Activated CD8-positive, alpha-beta T cell treated with anti-CD3 and anti-CD28 coated beads for 36 hours (primary cell): Measurements from ENCODE around the gene TRHDE. TPM values are rescaled to one million over a fixed set of nuclear protein-coding genes. Genes with fewer than 3 reads are reported as not detected.

Experiments used
- ATAC-seq: fragments of 200-7000 bp; cut with Tn5 transposase; one replicate; pipeline ENCODE4 v1.10.0; 2021; ENCODE audit warnings: mild to moderate bottlenecking, moderate library complexity
- CTCF ChIA-PET: fragments of 350-600 bp; sonication (Branson Sonifier 250); formaldehyde crosslinking; loops from one replicate; lab custom pipeline; 2021; ENCODE audit warnings: antibody characterized with exemption; lab: Charles Lee
- POLR2A ChIA-PET: fragments of 350-600 bp; sonication (Branson Sonifier 250); formaldehyde crosslinking; loops from one replicate; lab custom pipeline; 2021; ENCODE audit warnings: antibody characterized with exemption; lab: Charles Lee
- DNase-seq: peaks from one replicate; pipeline ENCODE4 v3.0.0-alpha.2; 2020
- H3K27ac Mint-ChIP-seq: one replicate; pipeline ENCODE4 v1.8.0; 2021; ENCODE audit warnings: mild to moderate bottlenecking, mixed read lengths
- H3K27me3 Mint-ChIP-seq: one replicate; pipeline ENCODE4 v1.8.0; 2021; ENCODE audit warnings: mixed read lengths
- H3K36me3 Mint-ChIP-seq: one replicate; pipeline ENCODE4 v1.8.0; 2021; ENCODE audit warnings: low read depth, mixed read lengths
- H3K4me1 Mint-ChIP-seq: one replicate; pipeline ENCODE4 v1.8.0; 2021; ENCODE audit warnings: low read depth, mixed read lengths
- H3K4me3 Mint-ChIP-seq: one replicate; pipeline ENCODE4 v1.8.0; 2021; ENCODE audit warnings: mild to moderate bottlenecking, moderate library complexity, mixed read lengths
- H3K9me3 Mint-ChIP-seq: one replicate; pipeline ENCODE4 v1.8.0; 2021; ENCODE audit warnings: mixed read lengths
- CTCF ChIP-seq: fragments of 200-600 bp; IDR thresholded peaks from one replicate; pipeline ENCODE4 v1.8.0; 2022; ENCODE audit warnings: antibody characterized with exemption, mild to moderate bottlenecking
- intact Hi-C: fragments of 100-400 bp; cut with micrococcal nuclease; formaldehyde crosslinking; loops from one replicate; pipeline ENCODE4 v1.10.0; 2022
- total RNA-seq, 2 experiments: library from RNA; stranded (reverse); gene quantifications; one replicate each; pipeline ENCODE4 v1.2.3, GENCODE V29; 2021

Gene TRHDE
- total RNA-seq, result not detected

- Mint-ChIP-seq H3K4me3 (no peak within 1 kb of the TSS), H3K27ac (no peak within 1 kb of the TSS), H3K36me3 (no peaks in the 10 kb centered on the region), H3K27me3 (peaks cover 47% of the 10 kb centered on the region), H3K4me1 (peaks cover 4% of the 10 kb centered on the region), H3K9me3 (no peaks in the 10 kb centered on the region)
- ATAC-seq, result no peak
- no peak for DNase-seq
- no peak for TF ChIP-seq CTCF
- intact Hi-C loops, result loop anchor here (5.0 kb wide), 1 partner anchor 255 kb away; no protein-coding TSS in a partner anchor
- CTCF ChIA-PET, result no interaction called here
- POLR2A ChIA-PET, result no interaction called here
Observed at GRCh38 chr12:72272091-72272661, at the start of gene TRHDE. Gene TRHDE, plus strand, starts transcription at chr12:72272370. Its CDS starts 274 bp downstream, at chr12:72272644.

GRCh38 chr12:72226510-72226909 lies 45.7 kb upstream of the TRHDE start:
- DNase-seq, result no peak
- no peaks in the 10 kb centered on the region for H3K9me3 Mint-ChIP-seq
- no peak overlapping the region for H3K4me3 Mint-ChIP-seq
- no peaks in the 10 kb centered on the region for H3K36me3 Mint-ChIP-seq
- no peak for ATAC-seq
- no peaks in the 10 kb centered on the region for H3K27me3 Mint-ChIP-seq
- ChIA-PET CTCF (no interaction called here), POLR2A (no interaction called here)
- no peak for TF ChIP-seq CTCF
- no peak overlapping the region for H3K27ac Mint-ChIP-seq
- H3K4me1 Mint-ChIP-seq, result no peaks in the 10 kb centered on the region
- intact Hi-C loops, result no loop called here

- Mint-ChIP-seq H3K36me3 (no peaks in the 10 kb centered on the region), H3K27ac (no peak overlapping the region), H3K27me3 (no peaks in the 10 kb centered on the region), H3K9me3 (no peaks in the 10 kb centered on the region), H3K4me3 (no peak overlapping the region), H3K4me1 (no peaks in the 10 kb centered on the region)
- ATAC-seq (no peak), DNase-seq (no peak)
- no peak for TF ChIP-seq CTCF
- POLR2A ChIA-PET, result no interaction called here
- CTCF ChIA-PET, result no interaction called here
- intact Hi-C loops, result no loop called here
Observed at GRCh38 chr12:72228424-72228823, 43.7 kb upstream of the TRHDE start.

GRCh38 chr12:72230589-72230988 lies 41.6 kb upstream of the TRHDE start:
- H3K27ac Mint-ChIP-seq, result no peak overlapping the region
- ATAC-seq, result no peak
- ChIA-PET CTCF (no interaction called here), POLR2A (no interaction called here)
- no peak overlapping the region for H3K4me3 Mint-ChIP-seq
- intact Hi-C loops, result no loop called here
- H3K9me3 Mint-ChIP-seq, result no peaks in the 10 kb centered on the region
- no peaks in the 10 kb centered on the region for H3K4me1 Mint-ChIP-seq
- H3K36me3 Mint-ChIP-seq, result no peaks in the 10 kb centered on the region
- TF ChIP-seq CTCF, result no peak
- H3K27me3 Mint-ChIP-seq, result no peaks in the 10 kb centered on the region
- no peak for DNase-seq

- ChIA-PET POLR2A (no interaction called here), CTCF (no interaction called here)
- Mint-ChIP-seq H3K4me3 (no peak overlapping the region), H3K4me1 (no peaks in the 10 kb centered on the region), H3K27ac (no peak overlapping the region), H3K9me3 (no peaks in the 10 kb centered on the region), H3K27me3 (no peaks in the 10 kb centered on the region), H3K36me3 (no peaks in the 10 kb centered on the region)
- DNase-seq (no peak), ATAC-seq (no peak)
- intact Hi-C loops, result no loop called here
- TF ChIP-seq CTCF, result no peak
Observed at GRCh38 chr12:72234886-72235285, 37.3 kb upstream of the TRHDE start.
